22Rv1 (cell line): ENCODE data around the gene SMTN.

Experiments used
- ZFX ChIP-seq: fragments of 450-650 bp; IDR thresholded peaks from 2 replicates; pipeline ENCODE4 v1.6.1; 2017; ENCODE audit warnings: antibody characterized with exemption, borderline replicate concordance
- TF ChIP-seq, protein P1 (sequence below): fragments of 450-650 bp; IDR thresholded peaks from 2 replicates; pipeline ENCODE4 v1.5.1; 2017; ENCODE audit warnings: mild to moderate bottlenecking

DNA sequence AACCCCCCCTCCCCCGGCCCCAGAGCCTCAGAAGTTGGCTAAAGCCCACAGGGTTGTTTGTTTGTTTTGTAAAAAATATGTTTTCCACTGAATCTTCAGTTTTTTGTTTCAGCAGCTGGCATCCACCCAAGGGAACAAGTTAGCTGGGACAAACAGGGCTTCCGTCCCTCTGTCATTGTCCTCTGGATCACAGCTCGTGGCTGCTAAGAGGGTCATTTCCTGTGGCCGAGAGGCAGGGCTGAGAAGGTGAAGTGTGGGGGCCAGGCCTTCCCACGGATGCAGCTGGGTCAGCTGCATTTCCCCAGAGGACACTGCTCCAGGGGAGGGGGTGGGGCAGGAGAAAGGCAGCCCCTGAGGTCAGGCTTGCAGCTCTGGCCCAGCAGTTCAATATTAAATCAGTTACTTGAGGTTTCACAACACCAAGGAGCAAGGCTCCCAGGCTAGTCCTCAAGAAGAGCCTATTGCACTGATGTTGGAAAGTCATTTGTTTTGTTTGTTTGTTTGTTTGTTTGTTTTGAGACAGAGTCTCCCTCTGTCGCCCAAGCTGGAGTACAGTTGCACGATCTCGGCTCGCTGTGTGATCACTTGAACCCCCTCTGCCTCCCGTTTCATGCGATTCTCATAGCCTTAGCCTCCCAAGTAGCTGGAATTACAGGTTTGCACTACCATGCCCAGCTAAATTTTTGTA, 34.4 kb upstream of the SMTN start:
- TF ChIP-seq, protein P1, sequence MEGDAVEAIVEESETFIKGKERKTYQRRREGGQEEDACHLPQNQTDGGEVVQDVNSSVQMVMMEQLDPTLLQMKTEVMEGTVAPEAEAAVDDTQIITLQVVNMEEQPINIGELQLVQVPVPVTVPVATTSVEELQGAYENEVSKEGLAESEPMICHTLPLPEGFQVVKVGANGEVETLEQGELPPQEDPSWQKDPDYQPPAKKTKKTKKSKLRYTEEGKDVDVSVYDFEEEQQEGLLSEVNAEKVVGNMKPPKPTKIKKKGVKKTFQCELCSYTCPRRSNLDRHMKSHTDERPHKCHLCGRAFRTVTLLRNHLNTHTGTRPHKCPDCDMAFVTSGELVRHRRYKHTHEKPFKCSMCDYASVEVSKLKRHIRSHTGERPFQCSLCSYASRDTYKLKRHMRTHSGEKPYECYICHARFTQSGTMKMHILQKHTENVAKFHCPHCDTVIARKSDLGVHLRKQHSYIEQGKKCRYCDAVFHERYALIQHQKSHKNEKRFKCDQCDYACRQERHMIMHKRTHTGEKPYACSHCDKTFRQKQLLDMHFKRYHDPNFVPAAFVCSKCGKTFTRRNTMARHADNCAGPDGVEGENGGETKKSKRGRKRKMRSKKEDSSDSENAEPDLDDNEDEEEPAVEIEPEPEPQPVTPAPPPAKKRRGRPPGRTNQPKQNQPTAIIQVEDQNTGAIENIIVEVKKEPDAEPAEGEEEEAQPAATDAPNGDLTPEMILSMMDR = no peak
- TF ChIP-seq ZFX = no peak
